Lung microvascular endothelial cell (primary cell): ENCODE results near the gene ZBTB42. TPM values are rescaled to one million over a fixed set of nuclear protein-coding genes. Genes with fewer than 3 reads are reported as not detected.

Source experiments
- DNase-seq, 2 donors: peaks; one replicate each; pipeline versions ENCODE4 v3.0.0 to v3.0.0-alpha.2; 2010; ENCODE audit warnings: low read depth in 2 of 2
- total RNA-seq: library from RNA; depleted of rRNA; stranded (reverse); fragments of >200 nt; gene quantifications from 2 replicates; pipeline ENCODE4 v1.2.1, GENCODE V29; 2014

ZBTB42 gene
- total RNA-seq, 1 donor from 2014 or later = 4.4 TPM

GRCh38 chr14:104782086-104782807, 18.7 kb upstream of the ZBTB42 start:
- no peak for DNase-seq

GRCh38 chr14:104782808-104783139, 18.1 kb upstream of the ZBTB42 start:
- DNase-seq = no peak

GRCh38 chr14:104783484-104784217, 17.2 kb upstream of the ZBTB42 start:
- no peak for DNase-seq

- no peak for DNase-seq
Measured at GRCh38 chr14:104784218-104784568, 16.7 kb upstream of the ZBTB42 start.

- peak in 1 of 2 donors; percentile 34 for DNase-seq
Measured at GRCh38 chr14:104784846-104785707, 15.8 kb upstream of the ZBTB42 start.

- DNase-seq = no peak
Measured at GRCh38 chr14:104785708-104786080, 15.2 kb upstream of the ZBTB42 start.

GRCh38 chr14:104786091-104786586, 14.8 kb upstream of the ZBTB42 start:
- DNase-seq = no peak

- no peak for DNase-seq
Measured at GRCh38 chr14:104786726-104787675, 13.9 kb upstream of the ZBTB42 start.

GRCh38 chr14:104787736-104788135, 13.2 kb upstream of the ZBTB42 start:
- DNase-seq = no peak

- no peak for DNase-seq
Measured at GRCh38 chr14:104788161-104788818, 12.6 kb upstream of the ZBTB42 start.

GRCh38 chr14:104788873-104789663, 11.8 kb upstream of the ZBTB42 start:
- DNase-seq = no peak

- no peak for DNase-seq
Measured at GRCh38 chr14:104789752-104790743, 10.9 kb upstream of the ZBTB42 start.

- DNase-seq = no peak
Measured at GRCh38 chr14:104791425-104791824, 9.5 kb upstream of the ZBTB42 start.

GRCh38 chr14:104792101-104792884, 8.6 kb upstream of the ZBTB42 start:
- DNase-seq = peak in 1 of 2 donors; percentile 35

- DNase-seq = no peak
Measured at GRCh38 chr14:104792945-104793702, 7.8 kb upstream of the ZBTB42 start.

GRCh38 chr14:104793703-104793959, 7.3 kb upstream of the ZBTB42 start:
- no peak for DNase-seq

- DNase-seq = peak; percentile 57 to 62
Measured at GRCh38 chr14:104794099-104794498, 6.8 kb upstream of the ZBTB42 start.
